ENCODE measurements around the gene TCERG1L.

TCERG1L gene

GRCh38 chr10:131270461-131271190 lies 40.9 kb downstream of the TCERG1L start:
- no peak for DNase-seq

- no peak for DNase-seq
Measured at GRCh38 chr10:131269776-131270460, 41.6 kb downstream of the TCERG1L start.

- DNase-seq: no peak
Measured at GRCh38 chr10:131267814-131268095, 43.8 kb downstream of the TCERG1L start.

- DNase-seq: no peak
Measured at GRCh38 chr10:131266936-131267813, 44.3 kb downstream of the TCERG1L start.

- no peak for DNase-seq
Measured at GRCh38 chr10:131264110-131264788, 47.3 kb downstream of the TCERG1L start.

GRCh38 chr10:131261890-131262475 lies 49.5 kb downstream of the TCERG1L start:
- DNase-seq: no peak

GRCh38 chr10:131260452-131261211 lies 50.9 kb downstream of the TCERG1L start:
- no peak for DNase-seq

GRCh38 chr10:131260031-131260430 lies 51.5 kb downstream of the TCERG1L start:
- DNase-seq: no peak

GRCh38 chr10:131259535-131259934 lies 52.0 kb downstream of the TCERG1L start:
- no peak for DNase-seq

GRCh38 chr10:131258256-131258655 lies 53.3 kb downstream of the TCERG1L start:
- DNase-seq: no peak

GRCh38 chr10:131257027-131257426 lies 54.5 kb downstream of the TCERG1L start:
- no peak for DNase-seq

- no peak for DNase-seq
Measured at GRCh38 chr10:131254859-131255252, 56.7 kb downstream of the TCERG1L start.

- DNase-seq: no peak
Measured at GRCh38 chr10:131253931-131254858, 57.3 kb downstream of the TCERG1L start.

GRCh38 chr10:131252567-131253276 lies 58.8 kb downstream of the TCERG1L start:
- DNase-seq: no peak

GRCh38 chr10:131251146-131251541 lies 60.4 kb downstream of the TCERG1L start:
- no peak for DNase-seq

- DNase-seq: no peak
Measured at GRCh38 chr10:131250454-131251145, 60.9 kb downstream of the TCERG1L start.

GRCh38 chr10:131249955-131250344 lies 61.6 kb downstream of the TCERG1L start:
- DNase-seq: no peak

- no peak for DNase-seq
Measured at GRCh38 chr10:131249238-131249954, 62.1 kb downstream of the TCERG1L start.
